GM11168 (cell line): Measurements from ENCODE around the gene KCNAB3.

Source experiments
- in situ Hi-C: fragments of 300-500 bp; cut with MboI; formaldehyde crosslinking; loops from one replicate; pipeline ENCODE4 v1.12.0; 2022; ENCODE audit warnings: low sequenced_read_pairs; ENCODE audit not compliant: unreplicated experiment

Gene KCNAB3

GRCh38 chr17:7882068-7882467 is 47.6 kb downstream of the KCNAB3 start:
- in situ Hi-C loops = no loop called here

DNA sequence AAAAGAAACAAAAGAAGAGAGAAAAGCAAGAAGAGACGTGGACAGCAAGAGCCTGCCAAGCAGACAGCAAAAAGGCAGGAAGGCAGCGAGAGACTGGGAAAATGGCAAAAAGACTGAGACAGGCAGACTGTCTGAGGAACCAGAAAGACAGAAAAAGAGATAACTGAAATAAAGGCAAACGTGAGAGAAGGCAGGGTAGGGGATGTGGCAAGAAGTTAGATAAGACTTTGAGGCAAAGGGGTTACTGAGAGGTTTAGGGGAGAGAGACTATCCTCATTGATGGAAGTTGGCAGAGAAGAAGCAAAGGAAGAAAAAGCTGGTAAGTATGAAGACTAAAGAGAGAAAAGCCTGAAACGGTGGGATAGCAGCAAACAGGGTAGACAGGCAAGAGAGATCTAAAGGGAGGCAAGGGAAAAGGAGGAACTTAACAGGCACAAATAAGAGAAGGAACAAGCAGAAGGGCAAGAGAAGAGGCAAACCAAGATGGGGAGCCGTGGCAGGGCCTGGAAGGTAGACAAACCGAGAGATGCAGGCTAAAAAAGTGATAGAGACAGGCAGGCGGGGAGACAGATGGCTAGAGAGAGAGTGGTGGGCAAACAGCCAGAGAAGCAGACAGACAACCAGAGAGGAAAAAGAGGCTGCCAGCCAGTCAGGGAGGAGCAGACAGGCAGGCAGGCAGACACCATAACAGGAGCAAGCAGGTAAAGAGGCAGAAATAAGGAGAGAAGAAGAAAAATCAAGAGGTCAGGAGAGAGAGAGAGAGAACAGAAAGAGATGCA is 48.2 kb downstream of the KCNAB3 start:
- in situ Hi-C loops = no loop called here

DNA sequence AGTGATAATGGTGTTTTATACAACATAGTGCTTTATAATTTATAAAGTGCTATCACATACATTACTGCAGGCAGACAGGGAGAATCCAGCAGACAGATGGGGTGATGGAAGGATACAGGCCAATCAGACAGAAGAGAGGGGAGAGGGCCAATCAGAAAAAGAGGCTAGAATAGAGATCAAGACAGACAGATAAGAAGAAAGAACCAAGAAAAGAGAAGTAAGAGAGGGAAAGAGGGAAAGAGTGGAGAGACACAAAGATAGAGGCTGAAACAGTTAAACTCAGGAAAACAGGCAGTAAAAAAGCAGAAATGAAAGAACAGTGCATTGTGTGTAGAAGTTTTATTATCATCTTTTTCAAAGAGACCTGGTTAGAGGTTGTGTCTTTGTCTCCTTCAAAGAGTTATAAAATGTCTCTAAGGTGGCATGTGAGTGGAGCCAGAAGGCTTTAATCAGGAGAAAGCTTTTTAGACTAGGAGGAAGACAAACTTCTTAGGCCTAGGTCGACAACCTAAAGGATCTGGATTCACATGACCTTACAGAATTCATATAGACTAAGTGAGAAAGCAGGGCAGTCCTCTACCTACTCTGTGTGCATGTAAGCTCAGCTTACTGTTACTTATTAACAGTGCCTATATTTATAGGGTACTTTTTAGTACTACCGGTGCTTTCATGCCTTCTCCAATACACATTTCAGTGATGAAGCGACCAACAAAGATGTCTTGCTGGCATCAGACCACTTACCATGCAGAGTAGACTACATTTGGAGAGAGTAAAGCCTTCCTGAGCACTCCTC is 49.4 kb downstream of the KCNAB3 start:
- in situ Hi-C loops = no loop called here

GRCh38 chr17:7878234-7878633 is 51.4 kb downstream of the KCNAB3 start:
- in situ Hi-C loops = no loop called here

GRCh38 chr17:7875804-7876370 is 53.8 kb downstream of the KCNAB3 start:
- in situ Hi-C loops = no loop called here

- in situ Hi-C loops = no loop called here
These were observed 56.6 kb downstream of the KCNAB3 start for GRCh38 chr17:7873051-7873450.
